Peyer's patch (tissue), 4 donors: ENCODE measurements around the gene ING3.

Experiments
- CTCF ChIP-seq, 6 experiments: fragments of 450-650 bp in 4 of 6; fragments of 200-600 bp in 2 of 6; sonication (generic) in 1 of 6; IDR thresholded peaks; one replicate each; pipeline ENCODE4 v1.5.1; 2017 to 2019; ENCODE audit warnings: antibody characterized with exemption in 6 of 6, mild to moderate bottlenecking in 3 of 6, moderate library complexity in 1 of 6
- POLR2A ChIP-seq, 2 donors: fragments of 450-650 bp; IDR thresholded peaks; one replicate each; pipeline ENCODE4 v1.5.1; 2017; ENCODE audit warnings: antibody characterized with exemption in 2 of 2, mild to moderate bottlenecking in 2 of 2, moderate library complexity in 2 of 2

GRCh38 chr7:120955577-120956149 lies 5.1 kb downstream of the ING3 start:
- TF ChIP-seq CTCF (IDR thresholded peaks at IDR 0.05) (no peak), POLR2A (IDR thresholded peaks at IDR 0.05) (no peak)
